H1 (cell line): ENCODE results near the gene GZMM.

Experiments
- CREB1 ChIP-seq: IDR thresholded peaks from 2 replicates; pipeline ENCODE4 v1.6.1; 2012; ENCODE audit warnings: inconsistent platforms
- CTCF ChIP-seq, 3 experiments: IDR thresholded peaks; 1 replicate in 2 of 3; 2 replicates in 1 of 3; pipeline versions ENCODE4 v1.5.1 to v1.6.1; 2011; ENCODE audit warnings: low read length in 3 of 3, mild to moderate bottlenecking in 3 of 3, inconsistent platforms in 2 of 3, low read depth in 1 of 3, moderate library complexity in 1 of 3; ENCODE audit not compliant: insufficient read depth in 1 of 3; ENCODE audit errors: control extremely low read depth in 1 of 3
- EGR1 ChIP-seq: IDR thresholded peaks from 2 replicates; pipeline ENCODE4 v1.6.1; 2011; ENCODE audit warnings: low read depth, low read length, borderline replicate concordance
- EZH2 ChIP-seq: fragments of 200-600 bp; sonication (generic); IDR thresholded peaks from 2 replicates; pipeline ENCODE4 v1.7.1; 2012; ENCODE audit warnings: low read depth, mild to moderate bottlenecking, moderate library complexity, low read length, inconsistent platforms; ENCODE audit not compliant: severe bottlenecking
- FOSL1 ChIP-seq: IDR thresholded peaks from 2 replicates; pipeline ENCODE4 v1.6.1; 2011; ENCODE audit warnings: mild to moderate bottlenecking, low read depth, low read length, moderate library complexity; ENCODE audit not compliant: insufficient read depth
- MAX ChIP-seq: IDR thresholded peaks from 2 replicates; pipeline ENCODE4 v1.6.1; 2012; ENCODE audit warnings: inconsistent platforms
- NRF1 ChIP-seq: IDR thresholded peaks from 2 replicates; pipeline ENCODE4 v1.6.1; 2011; ENCODE audit warnings: mild to moderate bottlenecking, low read depth, low read length, improper control_type of control experiment
- POLR2AphosphoS5 ChIP-seq: IDR thresholded peaks from 2 replicates; pipeline ENCODE4 v1.6.1; 2011; ENCODE audit warnings: low read depth, low read length
- SP2 ChIP-seq: IDR thresholded peaks from 2 replicates; pipeline ENCODE4 v1.6.1; 2012; ENCODE audit warnings: mild to moderate bottlenecking, low read length, inconsistent platforms

DNA sequence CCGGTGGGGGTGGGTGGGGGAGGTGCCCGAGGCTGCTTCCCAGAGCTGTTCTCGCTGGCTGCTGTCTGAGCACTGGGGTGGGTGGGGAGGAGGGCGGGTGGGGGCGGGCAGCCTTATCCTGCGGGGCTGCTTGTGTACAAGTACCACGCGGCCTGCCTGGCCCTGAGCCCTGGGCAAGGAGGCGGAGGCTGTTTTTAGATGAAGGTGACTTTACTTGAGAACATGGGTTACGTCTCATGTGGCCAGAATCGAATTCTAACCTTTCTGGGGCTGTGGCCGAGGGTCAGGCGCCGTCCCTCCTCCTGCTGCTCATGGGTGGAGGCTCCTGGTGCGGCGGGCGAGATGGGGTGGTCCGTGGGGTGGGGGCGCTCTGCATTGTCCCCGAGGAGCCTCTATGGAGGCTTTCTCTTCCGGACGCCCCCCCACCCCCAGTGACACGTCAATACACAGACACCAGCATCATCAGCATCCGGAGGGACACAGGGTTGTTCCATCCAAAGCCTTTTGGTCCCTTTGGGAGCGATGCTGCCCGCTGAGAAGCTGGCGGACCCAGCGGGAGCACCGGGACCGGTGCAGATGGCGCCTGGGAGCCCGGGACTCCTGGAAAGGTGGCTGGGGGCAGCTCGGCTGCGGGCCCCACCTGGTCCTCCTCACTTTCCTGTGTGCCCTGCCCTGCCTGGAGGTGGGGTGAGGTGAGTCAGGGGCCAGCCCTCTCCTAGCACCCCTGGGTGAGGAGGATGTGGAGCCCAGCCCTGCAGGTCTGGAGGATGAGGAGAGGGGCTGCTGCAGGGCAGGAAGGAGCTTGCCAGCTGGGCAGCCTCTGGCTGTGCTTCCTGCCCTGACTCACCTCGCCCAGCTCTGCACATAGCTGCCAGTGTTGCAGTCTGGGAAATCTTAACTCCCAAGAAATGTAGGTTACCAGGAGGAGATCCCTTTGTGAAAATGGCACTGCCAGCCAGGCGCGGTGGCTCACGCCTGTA is 32.0 kb downstream of the GZMM start:
- TF ChIP-seq MAX (no peak), POLR2AphosphoS5 (no peak), CTCF (IDR thresholded peaks at IDR 0.05; ENCODE audit: control extremely low read depth in 1 of 3, insufficient read depth in 1 of 3, low read depth in 1 of 3, low read length in 3 of 3) (no peak), SP2 (no peak), FOSL1 (no peak), EZH2 (no peak), CREB1 (no peak), NRF1 (no peak), EGR1 (no peak)
